Liver (tissue), 9 donors: ENCODE results near the gene GPD2. TPM values are rescaled to one million over a fixed set of nuclear protein-coding genes. Genes with fewer than 3 reads are reported as not detected.

ENCODE experiments used
- DNase-seq: peaks from one replicate; pipeline ENCODE4 v3.0.0-alpha.2; 2017; ENCODE audit warnings: low spot score
- H3K27ac ChIP-seq, 2 donors: one replicate each; pipeline ENCODE4 v1.7.0; 2013; ENCODE audit warnings: inconsistent platforms in 2 of 2, low read length in 2 of 2, control low read depth in 1 of 2, low read depth in 1 of 2, mild to moderate bottlenecking in 1 of 2
- H3K27me3 ChIP-seq, 4 donors: one replicate each; pipeline versions ENCODE4 v1.6.1 to v1.7.0; 2013; ENCODE audit warnings: low read length in 3 of 4, inconsistent platforms in 1 of 4, mild to moderate bottlenecking in 1 of 4, moderate library complexity in 1 of 4; ENCODE audit not compliant: control insufficient read depth in 4 of 4, insufficient read depth in 4 of 4
- H3K36me3 ChIP-seq, 4 donors: one replicate each; pipeline versions ENCODE4 v1.6.1 to v1.7.0; 2013; ENCODE audit warnings: low read length in 3 of 4, mild to moderate bottlenecking in 3 of 4, low read depth in 1 of 4, moderate library complexity in 1 of 4; ENCODE audit not compliant: control insufficient read depth in 4 of 4, insufficient read depth in 3 of 4
- H3K4me1 ChIP-seq, 4 donors: one replicate each; pipeline versions ENCODE4 v1.6.1 to v1.7.0; 2013; ENCODE audit warnings: low read length in 3 of 4, mild to moderate bottlenecking in 3 of 4, moderate library complexity in 1 of 4; ENCODE audit not compliant: control insufficient read depth in 4 of 4, insufficient read depth in 4 of 4
- H3K4me3 ChIP-seq, 3 donors: one replicate each; pipeline versions ENCODE4 v1.6.1 to v1.7.0; 2013; ENCODE audit warnings: low read length in 3 of 3, control low read depth in 1 of 3, low read depth in 1 of 3, mild to moderate bottlenecking in 1 of 3
- H3K9ac ChIP-seq, 2 donors: one replicate each; pipeline ENCODE4 v1.7.0; 2013; ENCODE audit warnings: low read length in 2 of 2, mild to moderate bottlenecking in 2 of 2, moderate library complexity in 2 of 2, control low read depth in 1 of 2, low read depth in 1 of 2
- H3K9me3 ChIP-seq, 4 donors: one replicate each; pipeline versions ENCODE4 v1.6.1 to v1.7.0; 2013; ENCODE audit warnings: low read length in 3 of 4; ENCODE audit not compliant: control insufficient read depth in 4 of 4
- ATF3 ChIP-seq: IDR thresholded peaks from 2 replicates; pipeline ENCODE4 v1.6.1; 2016; ENCODE audit warnings: antibody characterized with exemption
- EGR1 ChIP-seq, 2 donors: IDR thresholded peaks; 2 replicates each; pipeline ENCODE4 v1.6.1; 2016 to 2018; ENCODE audit warnings: antibody characterized with exemption in 2 of 2, low read depth in 2 of 2
- FOXA1 ChIP-seq: IDR thresholded peaks from 2 replicates; pipeline ENCODE4 v1.6.1; 2016; ENCODE audit warnings: antibody characterized with exemption
- GABPA ChIP-seq, 2 donors: IDR thresholded peaks in 1 of 2; conservative IDR thresholded peaks in 1 of 2; 2 replicates each; pipeline ENCODE4 v1.6.1; 2016; ENCODE audit warnings: antibody characterized with exemption in 2 of 2, mild to moderate bottlenecking in 1 of 2, moderate library complexity in 1 of 2
- HNF4A ChIP-seq, 2 donors: conservative IDR thresholded peaks; 2 replicates each; pipeline ENCODE4 v1.6.1; 2016; ENCODE audit warnings: antibody characterized with exemption in 2 of 2, mild to moderate bottlenecking in 2 of 2
- HNF4G ChIP-seq: IDR thresholded peaks from 2 replicates; pipeline ENCODE4 v1.6.1; 2016; ENCODE audit warnings: antibody characterized with exemption
- JUND ChIP-seq, 2 donors: IDR thresholded peaks; 2 replicates each; pipeline ENCODE4 v1.6.1; 2016; ENCODE audit warnings: antibody characterized with exemption in 2 of 2
- NR2F2 ChIP-seq: IDR thresholded peaks from 2 replicates; pipeline ENCODE4 v1.6.1; 2016; ENCODE audit warnings: antibody characterized with exemption
- RAD21 ChIP-seq, 2 donors: IDR thresholded peaks; 2 replicates each; pipeline ENCODE4 v1.6.1; 2016; ENCODE audit warnings: antibody characterized with exemption in 2 of 2, mild to moderate bottlenecking in 2 of 2
- REST ChIP-seq: IDR thresholded peaks from 2 replicates; pipeline ENCODE4 v1.6.1; 2016; ENCODE audit warnings: antibody characterized with exemption, mild to moderate bottlenecking
- RXRA ChIP-seq, 2 donors: IDR thresholded peaks; 2 replicates each; pipeline ENCODE4 v1.6.1; 2017 to 2018; ENCODE audit warnings: antibody characterized with exemption in 2 of 2, mild to moderate bottlenecking in 1 of 2
- SP1 ChIP-seq: IDR thresholded peaks from 2 replicates; pipeline ENCODE4 v1.6.1; 2018; ENCODE audit warnings: antibody characterized with exemption, mild to moderate bottlenecking
- TAF1 ChIP-seq: conservative IDR thresholded peaks from 2 replicates; pipeline ENCODE4 v1.6.1; 2016; ENCODE audit warnings: antibody characterized with exemption, mild to moderate bottlenecking
- ZBTB33 ChIP-seq: IDR thresholded peaks from 2 replicates; pipeline ENCODE4 v1.6.1; 2016; ENCODE audit warnings: antibody characterized with exemption
- WGBS: extraction: QIAGEN DNeasy Blood & Tissue Kit; methylation state at CpG from one replicate; pipeline ENCODE4 v1.1.7; 2013; 5-methylcytosine and 5-hydroxymethylcytosine counted together
- polyA plus RNA-seq, 2 donors: library from polyadenylated mRNA; stranded (reverse) in 1 of 2; unstranded in 1 of 2; fragments of 200-250 nt in 1 of 2; fragments of >200 nt in 1 of 2; fragmentation: Nextera tagmentation in 1 of 2; extraction: Ambion mirVana in 1 of 2; gene quantifications; one replicate each; pipeline versions ENCODE4 v1.2.1 to v1.2.3, GENCODE V29; 2013 to 2015
- total RNA-seq, 2 donors: library from RNA; depleted of rRNA; stranded (reverse); fragments of >200 nt; gene quantifications; one replicate each; pipeline ENCODE4 v1.2.3, GENCODE V29; 2014
- TF ChIP-seq, protein P1 (sequence below): fragments of 150-350 bp; IDR thresholded peaks from 2 replicates; pipeline ENCODE4 v1.5.1; 2017; ENCODE audit warnings: improper control_type of control experiment, low read depth, low read length; ENCODE audit not compliant: missing input control
- TF ChIP-seq, protein P2 (sequence below): IDR thresholded peaks from 2 replicates; pipeline ENCODE4 v1.6.1; 2016; ENCODE audit warnings: antibody characterized with exemption
- donor health status: healthy.
- donor health status: healthy.
- donor health status: healthy.
- donor health status: healthy.
- donor health status: healthy.

GPD2 gene
- total and polyA plus RNA-seq, 4 donors: 1.4 to 14.3 (median 6.1) TPM

DNA sequence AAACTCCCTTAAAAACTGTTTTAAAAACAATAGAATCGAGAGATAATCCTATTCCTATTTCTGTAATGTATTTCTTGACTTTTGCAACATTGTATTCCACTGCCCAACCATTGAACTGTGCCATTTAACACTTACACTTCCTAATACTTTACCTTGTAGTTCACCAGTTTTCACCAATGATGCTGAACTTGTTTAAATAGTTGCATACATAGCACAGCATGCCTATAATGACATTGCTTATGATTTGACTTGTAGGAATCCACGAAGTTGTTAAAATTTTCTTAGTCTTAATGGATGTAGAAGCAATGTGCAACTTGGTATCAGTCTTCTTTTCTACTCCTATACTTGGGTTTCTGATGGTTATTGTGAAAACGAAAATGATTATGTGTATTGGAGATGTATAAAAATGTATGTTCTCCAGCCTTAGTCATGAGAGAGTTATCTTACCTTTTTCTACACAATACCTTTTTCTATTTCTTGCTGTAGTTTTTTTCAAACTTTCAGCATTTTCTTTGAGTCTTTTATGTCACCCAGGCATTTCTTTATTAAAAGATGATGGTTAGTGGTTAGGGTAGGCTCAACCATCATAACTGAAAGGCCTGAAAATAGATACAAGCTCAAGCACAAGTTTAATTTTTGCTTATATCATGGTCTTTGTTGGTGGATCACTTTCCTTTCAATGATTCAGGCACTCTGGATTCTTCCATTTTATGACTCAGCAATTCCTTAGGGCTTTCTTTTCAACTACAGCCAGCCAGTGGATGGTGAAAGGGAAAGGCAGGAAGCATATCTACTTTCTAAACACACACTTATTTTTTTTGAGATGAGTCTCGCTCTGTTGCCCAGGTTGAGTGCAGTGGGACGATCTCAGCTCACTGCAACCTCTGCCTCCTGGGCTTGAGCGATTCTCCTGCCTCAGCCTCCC lies 9.4 kb downstream of the GPD2 start:
- Histone ChIP-seq H3K27ac (no peak overlapping the region), H3K4me1 (peaks cover 0 to 2% (median 0%) of the 10 kb centered on the region in 4 donors), H3K27me3 (no peaks in the 10 kb centered on the region), H3K36me3 (peaks cover 0 to 1% (median 0%) of the 10 kb centered on the region in 4 donors), H3K9ac (no peak overlapping the region), H3K4me3 (no peak overlapping the region), H3K9me3 (no peaks in the 10 kb centered on the region)
- 96% methylated on average over 6 of the region's 6 CpGs for WGBS
- TF ChIP-seq EGR1 (IDR thresholded peaks at IDR 0.05; ENCODE audit: low read depth in 2 of 2) (no peak), ATF3 (no peak), JUND (IDR thresholded peaks at IDR 0.05) (no peak), GABPA (IDR thresholded peaks at IDR 0.05 in 1 of 2, conservative IDR thresholded peaks at IDR 0.05 in 1 of 2) (no peak), HNF4A (conservative IDR thresholded peaks at IDR 0.05) (no peak), REST (no peak), SP1 (no peak), TAF1 (no peak), FOXA1 (no peak), NR2F2 (no peak), ZBTB33 (no peak), HNF4G (no peak), RXRA (IDR thresholded peaks at IDR 0.05) (no peak), RAD21 (IDR thresholded peaks at IDR 0.05) (no peak)
- TF ChIP-seq, protein P1, sequence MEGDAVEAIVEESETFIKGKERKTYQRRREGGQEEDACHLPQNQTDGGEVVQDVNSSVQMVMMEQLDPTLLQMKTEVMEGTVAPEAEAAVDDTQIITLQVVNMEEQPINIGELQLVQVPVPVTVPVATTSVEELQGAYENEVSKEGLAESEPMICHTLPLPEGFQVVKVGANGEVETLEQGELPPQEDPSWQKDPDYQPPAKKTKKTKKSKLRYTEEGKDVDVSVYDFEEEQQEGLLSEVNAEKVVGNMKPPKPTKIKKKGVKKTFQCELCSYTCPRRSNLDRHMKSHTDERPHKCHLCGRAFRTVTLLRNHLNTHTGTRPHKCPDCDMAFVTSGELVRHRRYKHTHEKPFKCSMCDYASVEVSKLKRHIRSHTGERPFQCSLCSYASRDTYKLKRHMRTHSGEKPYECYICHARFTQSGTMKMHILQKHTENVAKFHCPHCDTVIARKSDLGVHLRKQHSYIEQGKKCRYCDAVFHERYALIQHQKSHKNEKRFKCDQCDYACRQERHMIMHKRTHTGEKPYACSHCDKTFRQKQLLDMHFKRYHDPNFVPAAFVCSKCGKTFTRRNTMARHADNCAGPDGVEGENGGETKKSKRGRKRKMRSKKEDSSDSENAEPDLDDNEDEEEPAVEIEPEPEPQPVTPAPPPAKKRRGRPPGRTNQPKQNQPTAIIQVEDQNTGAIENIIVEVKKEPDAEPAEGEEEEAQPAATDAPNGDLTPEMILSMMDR: no peak
- TF ChIP-seq, protein P2, sequence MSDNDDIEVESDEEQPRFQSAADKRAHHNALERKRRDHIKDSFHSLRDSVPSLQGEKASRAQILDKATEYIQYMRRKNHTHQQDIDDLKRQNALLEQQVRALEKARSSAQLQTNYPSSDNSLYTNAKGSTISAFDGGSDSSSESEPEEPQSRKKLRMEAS: no peak
- no peak for DNase-seq
